ENCODE measurements around the gene ZDHHC14. TPM values are rescaled to one million over a fixed set of nuclear protein-coding genes. Genes with fewer than 3 reads are reported as not detected.

ZDHHC14 gene
- total and polyA plus RNA-seq, 2 of the 8 experiments (the other 6 are each of a cell fraction or from before 2014, with no cell fraction given): 2.9 to 5.3 TPM

DNA sequence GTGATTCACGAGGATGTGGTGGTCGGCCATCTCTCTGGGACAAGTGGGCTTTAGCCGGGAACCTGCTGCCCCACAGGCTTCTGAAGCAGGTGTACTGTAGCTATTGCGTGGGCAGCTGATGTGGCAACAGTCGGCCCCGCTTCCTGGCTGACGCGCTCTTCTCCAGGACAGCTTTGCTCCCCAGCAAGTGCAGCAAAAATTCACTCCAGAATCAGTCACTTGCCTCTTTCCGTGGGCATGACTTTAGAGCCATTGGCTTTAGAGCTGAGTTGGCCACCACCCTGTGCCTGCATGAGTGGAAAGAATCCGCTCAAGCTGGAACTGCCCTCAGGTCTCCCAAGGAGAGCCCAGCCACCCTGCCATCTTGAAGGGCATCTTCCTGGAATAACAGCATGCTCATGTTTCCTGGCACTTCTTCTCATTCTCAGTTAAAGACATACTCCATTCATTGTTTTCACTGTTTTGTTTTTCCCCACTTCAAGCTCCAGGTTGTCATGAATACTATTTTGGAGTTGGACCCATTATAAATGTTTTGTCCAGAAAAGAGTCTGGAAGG is 178.3 kb downstream of the ZDHHC14 start:
- DNase-seq (ENCODE audit: low read depth in 1 of 2, low spot score in 2 of 2) (no peak), FAIRE-seq (no peak)
- no peak overlapping the region for H2BK5ac ChIP-seq (ENCODE audit: low read depth, low read length)
- H3K9me3 ChIP-seq (ENCODE audit: insufficient read depth in 2 of 2, low read depth in 1 of 2, low read length in 1 of 2): no peaks in the 10 kb centered on the region
- H3K23ac ChIP-seq (ENCODE audit: insufficient read length): no peak overlapping the region
- ChIA-PET CTCF (ENCODE audit: partially characterized antibody) (interaction anchor here (1.2 to 1.4 kb wide), 2 partner anchors 14 to 107 kb away, joined by 3 read pairs; no protein-coding TSS in a partner anchor), POLR2A (ENCODE audit: partially characterized antibody) (no interaction called here)
- no peak overlapping the region for H3K14ac ChIP-seq (ENCODE audit: insufficient read length)
- H2BK12ac ChIP-seq (ENCODE audit: low read depth, low read length): no peak overlapping the region
- H4K20me1 ChIP-seq (replicated peaks in 1 of 2; ENCODE audit: control insufficient read depth in 1 of 2, insufficient read depth in 2 of 2, low read length in 2 of 2): no peaks in the 10 kb centered on the region
- H4K8ac ChIP-seq (ENCODE audit: extremely low read depth, insufficient read depth, low read length): no peak overlapping the region
- no peak overlapping the region for H3K4ac ChIP-seq (replicated peaks; ENCODE audit: insufficient read length, low read depth, low read length)
- H4K91ac ChIP-seq (replicated peaks; ENCODE audit: insufficient read length, low read length): no peak overlapping the region
- H3K4me1 ChIP-seq (replicated peaks in 1 of 4; ENCODE audit: control insufficient read depth in 3 of 4, insufficient read depth in 4 of 4, low read length in 3 of 4): peaks cover 0 to 11% (median 1%) of the 10 kb centered on the region in 4 experiments; a peak in 4 of 7 replicates
- no peak overlapping the region for H2BK20ac ChIP-seq (ENCODE audit: low read length)
- no peaks in the 10 kb centered on the region for H3K23me2 ChIP-seq (ENCODE audit: low read depth, low read length)
- H3K79me1 ChIP-seq (ENCODE audit: low read depth, low read length): no peaks in the 10 kb centered on the region
- H2AFZ ChIP-seq (ENCODE audit: low read length): no peak overlapping the region
- no peak overlapping the region for H3K4me3 ChIP-seq (ENCODE audit: extremely low read depth in 1 of 4, insufficient read depth in 2 of 4, low read depth in 3 of 4, low read length in 4 of 4)
- no peak overlapping the region for H3K18ac ChIP-seq (ENCODE audit: extremely low read depth, low read length)
- 91% methylated on average over 10 of the region's 10 CpGs; no CpG with 5 or more reads in 1 of the 2 experiments for WGBS, 2 experiments (ENCODE audit: extremely low coverage in 1 of 2, insufficient coverage in 1 of 2, insufficient read length in 1 of 2, insufficient replicate concordance in 2 of 2, low coverage in 1 of 2, low lambda C conversion rate in 2 of 2, missing lambda C conversion rate in 1 of 2)
- H3K4me2 ChIP-seq (ENCODE audit: insufficient read depth in 1 of 2, low read depth in 2 of 2, low read length in 2 of 2): no peak overlapping the region
- no peak overlapping the region for H3K9ac ChIP-seq (replicated peaks in 1 of 4; ENCODE audit: extremely low read depth in 1 of 4, low read depth in 3 of 4, low read length in 3 of 4)
- no peaks in the 10 kb centered on the region for H3K79me2 ChIP-seq (ENCODE audit: control insufficient read depth in 1 of 2, insufficient read depth in 2 of 2, low read length in 2 of 2)
- H3K56ac ChIP-seq (replicated peaks; ENCODE audit: insufficient read length, low read depth, low read length): no peak overlapping the region
- no peak overlapping the region for H3K27ac ChIP-seq (ENCODE audit: low read depth, low read length)
- no peak overlapping the region for H2BK15ac ChIP-seq (ENCODE audit: low read length)
- H3K36me3 ChIP-seq (ENCODE audit: control insufficient read depth in 2 of 4, insufficient read depth in 4 of 4, low read length in 3 of 4): no peaks in the 10 kb centered on the region
- no peak overlapping the region for H4K5ac ChIP-seq (ENCODE audit: insufficient read length, low read depth, low read length)
- TF ChIP-seq BCL11A (IDR thresholded peaks at IDR 0.05; ENCODE audit: low read depth in 2 of 2, low read length in 2 of 2) (no peak), POLR2AphosphoS5 (IDR thresholded peaks at IDR 0.05; ENCODE audit: low read depth, low read length) (no peak), SAP30 (IDR thresholded peaks at IDR 0.05; ENCODE audit: insufficient read depth, insufficient replicate concordance, low read length) (no peak), RNF2 (IDR thresholded peaks at IDR 0.05; ENCODE audit: borderline replicate concordance, low read depth, low read length, missing control alignments, poor library complexity, severe bottlenecking) (no peak), RXRA (IDR thresholded peaks at IDR 0.05; ENCODE audit: insufficient read depth, low read depth, low read length) (no peak), TAF7 (optimal IDR thresholded peaks at IDR 0.05; ENCODE audit: borderline replicate concordance, low read depth, low read length) (no peak), TEAD4 (IDR thresholded peaks at IDR 0.05; ENCODE audit: low read depth, low read length) (no peak), ASH2L (IDR thresholded peaks at IDR 0.05; ENCODE audit: low read length) (no peak)
- no peaks in the 10 kb centered on the region for H3K27me3 ChIP-seq (replicated peaks in 1 of 4; ENCODE audit: control insufficient read depth in 3 of 4, extremely low read depth in 1 of 4, insufficient read depth in 3 of 4, low read length in 3 of 4)
- H2BK120ac ChIP-seq (replicated peaks; ENCODE audit: low read depth, low read length): no peak overlapping the region
- H2AK5ac ChIP-seq (ENCODE audit: low read depth, low read length): no peak overlapping the region
